GM08714 (cell line): Measurements from ENCODE around the gene KCNC1.

Experiments
- H3K4me3 ChIP-seq: fragments of 200-500 bp; sonication (Bioruptor generic); 2 replicates; pipeline ENCODE4 v1.5.1; 2014; ENCODE audit warnings: mild to moderate bottlenecking, low read length, inconsistent platforms
- ZNF274 ChIP-seq: IDR thresholded peaks from 2 replicates; pipeline ENCODE4 v1.6.1; 2012; ENCODE audit warnings: mild to moderate bottlenecking, low read depth, low read length

Gene KCNC1

GRCh38 chr11:17721242-17721999 lies 13.2 kb upstream of the KCNC1 start:
- no peak for TF ChIP-seq ZNF274
- H3K4me3 ChIP-seq = no peak overlapping the region

GRCh38 chr11:17722000-17722643 lies 12.5 kb upstream of the KCNC1 start:
- no peak overlapping the region for H3K4me3 ChIP-seq
- no peak for TF ChIP-seq ZNF274

- TF ChIP-seq ZNF274 = no peak
- H3K4me3 ChIP-seq = no peak overlapping the region
These were observed 10.3 kb upstream of the KCNC1 start for GRCh38 chr11:17724020-17724908.

- no peak for TF ChIP-seq ZNF274
- H3K4me3 ChIP-seq = no peak overlapping the region
These were observed 9.4 kb upstream of the KCNC1 start for GRCh38 chr11:17725174-17725573.

- H3K4me3 ChIP-seq = no peak overlapping the region
These were observed 4.4 kb upstream of the KCNC1 start for GRCh38 chr11:17730137-17730536.

GRCh38 chr11:17730608-17731462 lies 3.7 kb upstream of the KCNC1 start:
- TF ChIP-seq ZNF274 = no peak
- H3K4me3 ChIP-seq = no peak overlapping the region

More at GRCh38 chr11:17730137-17730536, 4.4 kb upstream of the KCNC1 start:
- no peak for TF ChIP-seq ZNF274

GRCh38 chr11:17733261-17733660 lies 1.3 kb upstream of the KCNC1 start:
- TF ChIP-seq ZNF274 = no peak
- H3K4me3 ChIP-seq = no peak overlapping the region

GRCh38 chr11:17734986-17735817 lies 621 bp downstream of the KCNC1 start:
- no peak overlapping the region for H3K4me3 ChIP-seq
- no peak for TF ChIP-seq ZNF274

GRCh38 chr11:17735818-17736578 lies 1.4 kb downstream of the KCNC1 start:
- H3K4me3 ChIP-seq = no peak overlapping the region
- TF ChIP-seq ZNF274 = no peak

GRCh38 chr11:17736579-17736893 lies 2.0 kb downstream of the KCNC1 start:
- no peak overlapping the region for H3K4me3 ChIP-seq
- no peak for TF ChIP-seq ZNF274

GRCh38 chr11:17736930-17737817 lies 2.6 kb downstream of the KCNC1 start:
- no peak for TF ChIP-seq ZNF274
- H3K4me3 ChIP-seq = no peak overlapping the region
